ENCODE data around the gene JAKMIP1.

The JAKMIP1 gene

GRCh38 chr4:6201580-6202091 is 1.3 kb upstream of the JAKMIP1 start:
- DNase-seq (ENCODE audit: low spot score) = no peak

- DNase-seq (ENCODE audit: low spot score) = no peak
Observed at GRCh38 chr4:6200922-6201362, 593 bp upstream of the JAKMIP1 start.

GRCh38 chr4:6199422-6199921 is 877 bp downstream of the JAKMIP1 start:
- no peak for DNase-seq (ENCODE audit: low spot score)

- no peak for DNase-seq (ENCODE audit: low spot score)
Observed at GRCh38 chr4:6198768-6199421, 1.5 kb downstream of the JAKMIP1 start.

GRCh38 chr4:6198278-6198677 is 2.1 kb downstream of the JAKMIP1 start:
- DNase-seq (ENCODE audit: low spot score) = no peak

GRCh38 chr4:6197433-6198174 is 2.7 kb downstream of the JAKMIP1 start:
- DNase-seq (ENCODE audit: low spot score) = no peak

GRCh38 chr4:6196871-6197270 is 3.5 kb downstream of the JAKMIP1 start:
- DNase-seq (ENCODE audit: low spot score) = no peak

GRCh38 chr4:6196324-6196723 is 4.0 kb downstream of the JAKMIP1 start:
- DNase-seq (ENCODE audit: low spot score) = no peak

GRCh38 chr4:6195602-6196319 is 4.6 kb downstream of the JAKMIP1 start:
- no peak for DNase-seq (ENCODE audit: low spot score)

- DNase-seq (ENCODE audit: low spot score) = no peak
Observed at GRCh38 chr4:6194458-6195195, 5.7 kb downstream of the JAKMIP1 start.

- no peak for DNase-seq (ENCODE audit: low spot score)
Observed at GRCh38 chr4:6193399-6193798, 7.0 kb downstream of the JAKMIP1 start.

- DNase-seq (ENCODE audit: low spot score) = peak; percentile 55
Observed at GRCh38 chr4:6192245-6192644, 8.1 kb downstream of the JAKMIP1 start.

- DNase-seq (ENCODE audit: low spot score) = no peak
Observed at GRCh38 chr4:6191448-6192130, 8.8 kb downstream of the JAKMIP1 start.

GRCh38 chr4:6190486-6190885 is 9.9 kb downstream of the JAKMIP1 start:
- no peak for DNase-seq (ENCODE audit: low spot score)

GRCh38 chr4:6189511-6189910 is 10.8 kb downstream of the JAKMIP1 start:
- DNase-seq (ENCODE audit: low spot score) = no peak

GRCh38 chr4:6188687-6189305 is 11.6 kb downstream of the JAKMIP1 start:
- DNase-seq (ENCODE audit: low spot score) = no peak

GRCh38 chr4:6184169-6184568 is 16.2 kb downstream of the JAKMIP1 start:
- DNase-seq (ENCODE audit: low spot score) = no peak

- DNase-seq (ENCODE audit: low spot score) = no peak
Observed at GRCh38 chr4:6183740-6184139, 16.6 kb downstream of the JAKMIP1 start.

- no peak for DNase-seq (ENCODE audit: low spot score)
Observed at GRCh38 chr4:6182376-6183280, 17.7 kb downstream of the JAKMIP1 start.
